Fibroblast of lung (primary cell): ENCODE data around the gene TNK1.

Experiments used
- EZH2 ChIP-seq: IDR thresholded peaks from 2 replicates; pipeline ENCODE4 v1.5.1; 2012; ENCODE audit warnings: low read length, control low read depth, mild to moderate bottlenecking; ENCODE audit errors: missing control alignments
- TF ChIP-seq, protein P1 (sequence below), 2 donors: IDR thresholded peaks in 1 of 2; conservative IDR thresholded peaks in 1 of 2; 1 replicate in 1 of 2; 2 replicates in 1 of 2; pipeline ENCODE4 v1.5.1; 2011 to 2012; ENCODE audit warnings: low read length in 2 of 2, control low read depth in 1 of 2, inconsistent platforms in 1 of 2, low read depth in 1 of 2, mild to moderate bottlenecking in 1 of 2

DNA sequence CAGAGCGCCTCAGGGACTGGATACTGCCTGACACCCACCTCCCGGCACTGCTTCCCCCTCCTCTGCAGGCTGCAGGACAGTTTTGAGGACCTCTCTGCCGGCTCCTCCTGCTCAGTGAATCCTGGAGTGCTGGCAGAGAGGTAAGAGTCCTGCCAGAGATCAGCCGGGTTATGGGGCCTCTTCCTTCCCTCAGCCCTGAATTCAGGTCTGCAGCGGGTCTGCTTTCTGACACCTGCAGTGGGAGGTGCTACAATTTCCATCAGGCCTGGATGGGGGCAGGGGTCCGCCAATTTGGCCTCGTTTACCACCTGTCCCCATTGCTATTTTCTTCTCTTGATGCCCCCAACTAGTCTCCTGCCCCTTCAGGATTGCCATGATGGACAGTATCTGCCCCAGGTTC lies 48.8 kb upstream of the TNK1 start:
- TF ChIP-seq, protein P1, sequence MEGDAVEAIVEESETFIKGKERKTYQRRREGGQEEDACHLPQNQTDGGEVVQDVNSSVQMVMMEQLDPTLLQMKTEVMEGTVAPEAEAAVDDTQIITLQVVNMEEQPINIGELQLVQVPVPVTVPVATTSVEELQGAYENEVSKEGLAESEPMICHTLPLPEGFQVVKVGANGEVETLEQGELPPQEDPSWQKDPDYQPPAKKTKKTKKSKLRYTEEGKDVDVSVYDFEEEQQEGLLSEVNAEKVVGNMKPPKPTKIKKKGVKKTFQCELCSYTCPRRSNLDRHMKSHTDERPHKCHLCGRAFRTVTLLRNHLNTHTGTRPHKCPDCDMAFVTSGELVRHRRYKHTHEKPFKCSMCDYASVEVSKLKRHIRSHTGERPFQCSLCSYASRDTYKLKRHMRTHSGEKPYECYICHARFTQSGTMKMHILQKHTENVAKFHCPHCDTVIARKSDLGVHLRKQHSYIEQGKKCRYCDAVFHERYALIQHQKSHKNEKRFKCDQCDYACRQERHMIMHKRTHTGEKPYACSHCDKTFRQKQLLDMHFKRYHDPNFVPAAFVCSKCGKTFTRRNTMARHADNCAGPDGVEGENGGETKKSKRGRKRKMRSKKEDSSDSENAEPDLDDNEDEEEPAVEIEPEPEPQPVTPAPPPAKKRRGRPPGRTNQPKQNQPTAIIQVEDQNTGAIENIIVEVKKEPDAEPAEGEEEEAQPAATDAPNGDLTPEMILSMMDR (conservative IDR thresholded peaks at IDR 0.05 in 1 of 2, IDR thresholded peaks at IDR 0.05 in 1 of 2; ENCODE audit: low read depth in 1 of 2, low read length in 2 of 2): no peak
- no peak for TF ChIP-seq EZH2
